Fibroblast of lung (primary cell): ENCODE measurements around the gene THSD7A. TPM values are rescaled to one million over a fixed set of nuclear protein-coding genes. Genes with fewer than 3 reads are reported as not detected.

ENCODE experiments used
- DNase-seq, 2 donors: peaks; one replicate each; pipeline versions ENCODE4 v3.0.0 to v3.0.0-alpha.2; 2010; ENCODE audit warnings: low read depth in 2 of 2
- H2AFZ ChIP-seq: 2 replicates; pipeline ENCODE4 v1.5.1; 2012; ENCODE audit warnings: low read length, control low read depth, inconsistent platforms
- H3K27ac ChIP-seq: 2 replicates; pipeline ENCODE4 v1.5.1; 2011; ENCODE audit warnings: low read length, control low read depth; ENCODE audit not compliant: insufficient read depth
- H3K27me3 ChIP-seq: 2 replicates; pipeline ENCODE4 v1.5.1; 2011; ENCODE audit warnings: mild to moderate bottlenecking, low read length; ENCODE audit not compliant: control insufficient read depth, insufficient read depth
- H3K36me3 ChIP-seq: 2 replicates; pipeline ENCODE4 v1.5.1; 2011; ENCODE audit warnings: low read length; ENCODE audit not compliant: control insufficient read depth, insufficient read depth
- H3K4me1 ChIP-seq: 2 replicates; pipeline ENCODE4 v1.5.1; 2011; ENCODE audit warnings: low read length; ENCODE audit not compliant: control insufficient read depth, insufficient read depth; ENCODE audit errors: extremely low read depth
- H3K4me2 ChIP-seq: 2 replicates; pipeline ENCODE4 v1.5.1; 2011; ENCODE audit warnings: low read length, control low read depth; ENCODE audit not compliant: insufficient read depth; ENCODE audit errors: extremely low read depth
- H3K4me3 ChIP-seq, 4 experiments: fragments of 200-600 bp in 1 of 4; sonication (generic) in 1 of 4; replicated peaks in 1 of 4; 2 replicates each; pipeline ENCODE4 v1.5.1; 2011 to 2016; ENCODE audit warnings: low read length in 4 of 4, low read depth in 3 of 4, mild to moderate bottlenecking in 3 of 4, control low read depth in 2 of 4, inconsistent platforms in 1 of 4, mixed read lengths in 1 of 4; ENCODE audit not compliant: insufficient read depth in 1 of 4; ENCODE audit errors: control extremely low read depth in 1 of 4
- H3K79me2 ChIP-seq: 2 replicates; pipeline ENCODE4 v1.5.1; 2012; ENCODE audit warnings: mild to moderate bottlenecking, low read length, inconsistent platforms; ENCODE audit not compliant: control insufficient read depth, insufficient read depth
- H3K9ac ChIP-seq: 2 replicates; pipeline ENCODE4 v1.5.1; 2011; ENCODE audit warnings: mild to moderate bottlenecking, low read length, control low read depth; ENCODE audit not compliant: insufficient read depth
- H3K9me3 ChIP-seq: 2 replicates; pipeline ENCODE4 v1.5.1; 2012; ENCODE audit warnings: low read depth, low read length; ENCODE audit not compliant: control insufficient read depth, insufficient read depth
- H4K20me1 ChIP-seq: 2 replicates; pipeline ENCODE4 v1.5.1; 2011; ENCODE audit warnings: low read length; ENCODE audit not compliant: control insufficient read depth, insufficient read depth; ENCODE audit errors: extremely low read depth
- CTCF ChIP-seq, 2 donors: IDR thresholded peaks in 1 of 2; conservative IDR thresholded peaks in 1 of 2; 1 replicate in 1 of 2; 2 replicates in 1 of 2; pipeline ENCODE4 v1.5.1; 2011 to 2012; ENCODE audit warnings: low read length in 2 of 2, control low read depth in 1 of 2, inconsistent platforms in 1 of 2, low read depth in 1 of 2, mild to moderate bottlenecking in 1 of 2
- EZH2 ChIP-seq: IDR thresholded peaks from 2 replicates; pipeline ENCODE4 v1.5.1; 2012; ENCODE audit warnings: low read length, control low read depth, mild to moderate bottlenecking; ENCODE audit errors: missing control alignments
- polyA plus RNA-seq, 2 donors: library from polyadenylated mRNA; depleted of rRNA in 1 of 2; stranded (reverse) in 1 of 2; unstranded in 1 of 2; fragments of >200 nt; gene quantifications; 2 replicates each; pipeline ENCODE4 v1.2.1, GENCODE V29; 2011 to 2012; ENCODE audit warnings: missing spikeins in 1 of 2
- total RNA-seq: library from RNA; depleted of rRNA; stranded (reverse); fragments of >200 nt; gene quantifications from 2 replicates; pipeline ENCODE4 v1.2.1, GENCODE V29; 2014

THSD7A gene
- total and polyA plus RNA-seq, 2 donors (not counting 1 experiment from before 2014, with no cell fraction given): 0.02 to 0.83 TPM

- Histone ChIP-seq H2AFZ (no peak overlapping the region), H4K20me1 (no peaks in the 10 kb centered on the region), H3K9ac (no peak overlapping the region), H3K4me2 (no peak overlapping the region), H3K79me2 (no peaks in the 10 kb centered on the region), H3K36me3 (no peaks in the 10 kb centered on the region), H3K9me3 (no peaks in the 10 kb centered on the region), H3K4me3 (no peak overlapping the region), H3K27me3 (no peaks in the 10 kb centered on the region), H3K4me1 (no peaks in the 10 kb centered on the region), H3K27ac (no peak overlapping the region)
- no peak for TF ChIP-seq EZH2
- TF ChIP-seq CTCF (conservative IDR thresholded peaks at IDR 0.05 in 1 of 2, IDR thresholded peaks at IDR 0.05 in 1 of 2; ENCODE audit: low read depth in 1 of 2, low read length in 2 of 2): no peak
- no peak for DNase-seq
These were observed 395.0 kb downstream of the THSD7A start for GRCh38 chr7:11436773-11437524.

- no peaks in the 10 kb centered on the region for H3K79me2 ChIP-seq
- H3K4me2 ChIP-seq: no peak overlapping the region
- no peak overlapping the region for H3K4me3 ChIP-seq
- H4K20me1 ChIP-seq: no peaks in the 10 kb centered on the region
- H3K27me3 ChIP-seq: no peaks in the 10 kb centered on the region
- no peaks in the 10 kb centered on the region for H3K36me3 ChIP-seq
- TF ChIP-seq EZH2 (no peak), CTCF (conservative IDR thresholded peaks at IDR 0.05 in 1 of 2, IDR thresholded peaks at IDR 0.05 in 1 of 2; ENCODE audit: low read depth in 1 of 2, low read length in 2 of 2) (no peak)
- no peak overlapping the region for H2AFZ ChIP-seq
- no peak overlapping the region for H3K27ac ChIP-seq
- peak; percentile 40 to 56 for DNase-seq
- H3K9me3 ChIP-seq: no peaks in the 10 kb centered on the region
- H3K9ac ChIP-seq: no peak overlapping the region
- H3K4me1 ChIP-seq: no peaks in the 10 kb centered on the region
These were observed 395.7 kb downstream of the THSD7A start for GRCh38 chr7:11436316-11436715.

- no peaks in the 10 kb centered on the region for H3K79me2 ChIP-seq
- no peaks in the 10 kb centered on the region for H3K27me3 ChIP-seq
- H3K4me3 ChIP-seq: no peak overlapping the region
- H4K20me1 ChIP-seq: no peaks in the 10 kb centered on the region
- no peaks in the 10 kb centered on the region for H3K9me3 ChIP-seq
- H2AFZ ChIP-seq: no peak overlapping the region
- no peak overlapping the region for H3K4me2 ChIP-seq
- H3K27ac ChIP-seq: no peak overlapping the region
- no peak overlapping the region for H3K9ac ChIP-seq
- DNase-seq: peak; percentile 55 to 64
- no peaks in the 10 kb centered on the region for H3K36me3 ChIP-seq
- no peaks in the 10 kb centered on the region for H3K4me1 ChIP-seq
- TF ChIP-seq CTCF (conservative IDR thresholded peaks at IDR 0.05 in 1 of 2, IDR thresholded peaks at IDR 0.05 in 1 of 2; ENCODE audit: low read depth in 1 of 2, low read length in 2 of 2): no peak
- no peak for TF ChIP-seq EZH2
These were observed 397.6 kb downstream of the THSD7A start for GRCh38 chr7:11434366-11434765.
